HG03103 (cell line): ENCODE measurements around the gene AIRE.

Experiments used
- ATAC-seq: cut with Tn5 transposase; IDR thresholded peaks from one replicate; pipeline ENCODE4 v1.9.1; 2021; ENCODE audit warnings: low read depth; ENCODE audit not compliant: unreplicated experiment

The AIRE gene

GRCh38 chr21:44322621-44323325, 37.1 kb downstream of the AIRE start:
- no peak for ATAC-seq

- no peak for ATAC-seq
Observed at GRCh38 chr21:44323591-44323990, 37.9 kb downstream of the AIRE start.

- ATAC-seq: no peak
Observed at GRCh38 chr21:44324106-44324853, 38.6 kb downstream of the AIRE start.

- ATAC-seq: no peak
Observed at GRCh38 chr21:44324854-44325107, 39.1 kb downstream of the AIRE start.

GRCh38 chr21:44325386-44326271, 40.0 kb downstream of the AIRE start:
- no peak for ATAC-seq

GRCh38 chr21:44326272-44326647, 40.6 kb downstream of the AIRE start:
- ATAC-seq: no peak

- ATAC-seq: no peak
Observed at GRCh38 chr21:44326716-44327602, 41.3 kb downstream of the AIRE start.

GRCh38 chr21:44327603-44327974, 41.9 kb downstream of the AIRE start:
- no peak for ATAC-seq

- ATAC-seq: no peak
Observed at GRCh38 chr21:44328242-44328895, 42.7 kb downstream of the AIRE start.

- no peak for ATAC-seq
Observed at GRCh38 chr21:44329086-44329889, 43.6 kb downstream of the AIRE start.

GRCh38 chr21:44329971-44330681, 44.5 kb downstream of the AIRE start:
- ATAC-seq: no peak

GRCh38 chr21:44330698-44331097, 45.0 kb downstream of the AIRE start:
- ATAC-seq: no peak

GRCh38 chr21:44331209-44331608, 45.5 kb downstream of the AIRE start:
- ATAC-seq: no peak

- no peak for ATAC-seq
Observed at GRCh38 chr21:44331650-44332307, 46.1 kb downstream of the AIRE start.

GRCh38 chr21:44332383-44332782, 46.7 kb downstream of the AIRE start:
- ATAC-seq: no peak

GRCh38 chr21:44332965-44333364, 47.3 kb downstream of the AIRE start:
- no peak for ATAC-seq

- no peak for ATAC-seq
Observed at GRCh38 chr21:44333509-44334328, 48.0 kb downstream of the AIRE start.
